Epithelial cell of umbilical artery (primary cell): ENCODE measurements around the gene COL5A3. TPM values are rescaled to one million over a fixed set of nuclear protein-coding genes. Genes with fewer than 3 reads are reported as not detected.

Experiments used
- total RNA-seq: library from RNA; depleted of rRNA; stranded (reverse); fragments of >200 nt; gene quantifications from 2 replicates; pipeline ENCODE4 v1.2.3, GENCODE V29; 2014

Gene COL5A3
- under 0.01 TPM in 2 replicates for total RNA-seq

GRCh38 chr19:10010247-10010691 lies at the start of gene COL5A3:
Gene COL5A3 (minus strand): TSS chr19:10010504. CDS start chr19:10010385, 119 bp downstream.

GRCh38 chr19:10013316-10013715 lies 3.0 kb upstream of the COL5A3 start, which contains the start of gene RDH8:
Gene RDH8 (plus strand): TSS chr19:10013483. CDS start chr19:10013498, 15 bp downstream.

DNA sequence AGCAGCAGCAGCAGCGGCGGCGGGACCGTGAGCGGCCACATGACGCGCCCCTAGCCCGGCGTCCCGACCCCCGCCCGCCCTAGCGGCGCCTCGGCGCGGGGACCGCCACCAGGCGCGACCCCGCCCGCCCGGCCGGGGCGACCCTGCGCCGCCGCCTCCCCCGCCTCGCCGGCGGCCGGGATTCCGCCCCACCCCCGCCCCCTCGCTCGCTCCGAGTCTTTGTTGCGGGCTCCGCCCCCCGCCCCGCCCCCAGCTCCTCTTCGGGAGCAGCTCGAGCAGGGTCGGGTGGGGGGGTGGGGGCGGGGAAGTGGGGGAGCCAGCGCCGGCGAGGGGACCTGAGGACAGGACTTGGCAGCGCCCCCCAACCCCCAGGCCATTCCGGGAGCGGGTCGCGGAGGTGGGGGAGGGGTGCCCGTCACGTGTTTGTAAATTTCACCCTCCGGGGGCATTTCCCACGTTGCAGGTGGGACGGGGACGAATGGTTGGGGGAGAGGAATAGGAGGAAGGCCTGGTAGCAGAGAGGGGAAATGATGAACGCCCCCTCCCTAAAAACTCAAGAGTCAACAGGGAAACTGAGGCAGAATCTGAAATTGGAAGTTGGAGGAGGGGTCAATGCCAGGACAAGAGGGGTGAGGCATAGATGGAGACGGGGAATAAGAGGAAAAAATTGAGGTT lies 73.8 kb downstream of the COL5A3 start, which contains the start of gene OLFM2:
OLFM2 (minus strand) TSS at position 190 of the 675 bp plus-strand sequence; CDS start at position 41, 149 bp downstream.

Other genes with a start within 250 kb of the COL5A3 start
- 2.6 and 5.3 TPM in 2 replicates for gene ZNF846, start 241.8 kb downstream of the COL5A3 start, total RNA-seq
- 7.1 and 10.4 TPM in 2 replicates for gene FBXL12, start 191.4 kb downstream of the COL5A3 start, total RNA-seq
- gene UBL5, start 182.6 kb downstream of the COL5A3 start, total RNA-seq = 258 and 446 TPM in 2 replicates
- 114 and 128 TPM in 2 replicates for gene PIN1, start 175.2 kb downstream of the COL5A3 start, total RNA-seq
- gene OLFM2, start 74.0 kb downstream of the COL5A3 start, total RNA-seq = 0.46 and 5.2 TPM in 2 replicates
- gene RDH8, start 3.0 kb upstream of the COL5A3 start, total RNA-seq = not detected in 2 replicates
- gene SHFL, start 75.8 kb upstream of the COL5A3 start, total RNA-seq = 15.9 and 45.0 TPM in 2 replicates
- gene ANGPTL6, start 92.2 kb upstream of the COL5A3 start, total RNA-seq = under 0.01 TPM in 1 of 2 replicates, not detected in the other
- gene PPAN, start 95.9 kb upstream of the COL5A3 start, total RNA-seq = 35.7 and 43.9 TPM in 2 replicates
- gene P2RY11, start 101.2 kb upstream of the COL5A3 start, total RNA-seq = 2.0 and 2.9 TPM in 2 replicates
- 354 and 514 TPM in 2 replicates for gene EIF3G, start 109.4 kb upstream of the COL5A3 start, total RNA-seq
- 33.7 and 39.3 TPM in 2 replicates for gene DNMT1, start 184.4 kb upstream of the COL5A3 start, total RNA-seq
- 0.61 and 0.65 TPM in 2 replicates for gene S1PR2, start 220.8 kb upstream of the COL5A3 start, total RNA-seq
- 22.0 and 29.9 TPM in 2 replicates for gene MRPL4, start 241.7 kb upstream of the COL5A3 start, total RNA-seq